ENCODE results near the gene OR1Q1. TPM values are rescaled to one million over a fixed set of nuclear protein-coding genes. Genes with fewer than 3 reads are reported as not detected.

Gene OR1Q1
- total RNA-seq, 1 experiment from 2014 or later: not detected

GRCh38 chr9:122572456-122572855 is 42.1 kb upstream of the OR1Q1 start:
- no TSS peak for BruUV-seq (replicated peaks)
- DNase-seq (ENCODE audit: low read depth, low spot score) (no peak), ATAC-seq (no peak)
- Histone ChIP-seq H3K9me3 (ENCODE audit: control insufficient read depth, insufficient read depth, low read depth, low read length) (no peaks in the 10 kb centered on the region), H3K27me3 (ENCODE audit: control insufficient read depth, insufficient read depth, low read length) (no peaks in the 10 kb centered on the region), H3K27ac (ENCODE audit: low read length) (no peak overlapping the region), H3K36me3 (ENCODE audit: control insufficient read depth, insufficient read depth, low read length) (no peaks in the 10 kb centered on the region), H3K4me3 (ENCODE audit: low read depth in 2 of 2, low read length in 2 of 2) (no peak overlapping the region), H3K4me1 (ENCODE audit: control insufficient read depth, insufficient read depth, low read length) (no peaks in the 10 kb centered on the region)
- CTCF ChIA-PET: no interaction called here
- POLR2A ChIA-PET: no interaction called here
- in situ Hi-C loops (cut with HindIII; ENCODE audit: low pct_unique_long_range_greater_than_20kb, low sequenced_read_pairs) (no loop called here), intact Hi-C loops (cut with micrococcal nuclease; ENCODE audit: unreplicated experiment) (no loop called here)
- TF ChIP-seq TCF7L2 (IDR thresholded peaks at IDR 0.05; ENCODE audit: low read depth, low read length) (no peak), CTCF (IDR thresholded peaks at IDR 0.05) (no peak), SIN3A (IDR thresholded peaks at IDR 0.05; ENCODE audit: borderline replicate concordance, insufficient read depth, low read depth, low read length) (no peak), POLR2AphosphoS5 (IDR thresholded peaks at IDR 0.05; ENCODE audit: low read depth, low read length) (no peak)
- TF ChIP-seq, protein P1, sequence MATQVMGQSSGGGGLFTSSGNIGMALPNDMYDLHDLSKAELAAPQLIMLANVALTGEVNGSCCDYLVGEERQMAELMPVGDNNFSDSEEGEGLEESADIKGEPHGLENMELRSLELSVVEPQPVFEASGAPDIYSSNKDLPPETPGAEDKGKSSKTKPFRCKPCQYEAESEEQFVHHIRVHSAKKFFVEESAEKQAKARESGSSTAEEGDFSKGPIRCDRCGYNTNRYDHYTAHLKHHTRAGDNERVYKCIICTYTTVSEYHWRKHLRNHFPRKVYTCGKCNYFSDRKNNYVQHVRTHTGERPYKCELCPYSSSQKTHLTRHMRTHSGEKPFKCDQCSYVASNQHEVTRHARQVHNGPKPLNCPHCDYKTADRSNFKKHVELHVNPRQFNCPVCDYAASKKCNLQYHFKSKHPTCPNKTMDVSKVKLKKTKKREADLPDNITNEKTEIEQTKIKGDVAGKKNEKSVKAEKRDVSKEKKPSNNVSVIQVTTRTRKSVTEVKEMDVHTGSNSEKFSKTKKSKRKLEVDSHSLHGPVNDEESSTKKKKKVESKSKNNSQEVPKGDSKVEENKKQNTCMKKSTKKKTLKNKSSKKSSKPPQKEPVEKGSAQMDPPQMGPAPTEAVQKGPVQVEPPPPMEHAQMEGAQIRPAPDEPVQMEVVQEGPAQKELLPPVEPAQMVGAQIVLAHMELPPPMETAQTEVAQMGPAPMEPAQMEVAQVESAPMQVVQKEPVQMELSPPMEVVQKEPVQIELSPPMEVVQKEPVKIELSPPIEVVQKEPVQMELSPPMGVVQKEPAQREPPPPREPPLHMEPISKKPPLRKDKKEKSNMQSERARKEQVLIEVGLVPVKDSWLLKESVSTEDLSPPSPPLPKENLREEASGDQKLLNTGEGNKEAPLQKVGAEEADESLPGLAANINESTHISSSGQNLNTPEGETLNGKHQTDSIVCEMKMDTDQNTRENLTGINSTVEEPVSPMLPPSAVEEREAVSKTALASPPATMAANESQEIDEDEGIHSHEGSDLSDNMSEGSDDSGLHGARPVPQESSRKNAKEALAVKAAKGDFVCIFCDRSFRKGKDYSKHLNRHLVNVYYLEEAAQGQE (IDR thresholded peaks at IDR 0.05; ENCODE audit: insufficient read depth in 1 of 2, low read depth in 2 of 2, low read length in 1 of 2): no peak

DNA sequence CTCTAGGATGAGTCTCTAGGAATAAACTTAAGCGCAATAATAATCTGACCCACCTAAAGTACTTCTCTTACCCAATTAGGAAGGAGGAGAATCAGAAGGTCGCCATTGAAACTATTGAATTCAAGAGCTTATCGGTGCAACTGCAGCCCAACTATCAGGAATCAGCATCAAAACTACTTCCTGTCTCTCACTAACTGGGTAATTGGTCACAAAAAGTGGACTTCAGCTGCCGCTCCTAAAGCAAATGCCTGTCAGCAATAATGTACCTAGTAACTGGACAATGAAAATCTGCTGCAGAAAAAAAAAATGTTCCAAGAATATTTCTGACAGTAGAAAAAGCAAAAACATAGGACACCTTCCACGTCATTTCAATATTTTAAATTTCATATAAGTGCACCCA is 34.7 kb upstream of the OR1Q1 start:
- Histone ChIP-seq H3K27ac (ENCODE audit: low read length) (no peak overlapping the region), H3K4me1 (ENCODE audit: control insufficient read depth, insufficient read depth, low read length) (no peaks in the 10 kb centered on the region), H3K36me3 (ENCODE audit: control insufficient read depth, insufficient read depth, low read length) (no peaks in the 10 kb centered on the region), H3K4me3 (ENCODE audit: low read depth in 2 of 2, low read length in 2 of 2) (no peak overlapping the region), H3K27me3 (ENCODE audit: control insufficient read depth, insufficient read depth, low read length) (no peaks in the 10 kb centered on the region), H3K9me3 (ENCODE audit: control insufficient read depth, insufficient read depth, low read depth, low read length) (no peaks in the 10 kb centered on the region)
- no peak for DNase-seq (ENCODE audit: low read depth, low spot score)
- no TSS peak for BruUV-seq (replicated peaks)
- ATAC-seq: no peak
- ChIA-PET CTCF (no interaction called here), POLR2A (no interaction called here)
- TF ChIP-seq, protein P1 (IDR thresholded peaks at IDR 0.05; ENCODE audit: insufficient read depth in 1 of 2, low read depth in 2 of 2, low read length in 1 of 2): no peak
- no peak for TF ChIP-seq TCF7L2 (IDR thresholded peaks at IDR 0.05; ENCODE audit: low read depth, low read length)
- no peak for TF ChIP-seq CTCF (IDR thresholded peaks at IDR 0.05)
- no peak for TF ChIP-seq SIN3A (IDR thresholded peaks at IDR 0.05; ENCODE audit: borderline replicate concordance, insufficient read depth, low read depth, low read length)
- no peak for TF ChIP-seq POLR2AphosphoS5 (IDR thresholded peaks at IDR 0.05; ENCODE audit: low read depth, low read length)
- in situ Hi-C loops (cut with HindIII; ENCODE audit: low pct_unique_long_range_greater_than_20kb, low sequenced_read_pairs) (no loop called here), intact Hi-C loops (cut with micrococcal nuclease; ENCODE audit: unreplicated experiment) (no loop called here)
